ENCODE results near the gene RDH5. TPM values are rescaled to one million over a fixed set of nuclear protein-coding genes. Genes with fewer than 3 reads are reported as not detected.

Gene RDH5
- total RNA-seq, 2 donors from 2014 or later = 12.9 to 13.8 TPM

DNA sequence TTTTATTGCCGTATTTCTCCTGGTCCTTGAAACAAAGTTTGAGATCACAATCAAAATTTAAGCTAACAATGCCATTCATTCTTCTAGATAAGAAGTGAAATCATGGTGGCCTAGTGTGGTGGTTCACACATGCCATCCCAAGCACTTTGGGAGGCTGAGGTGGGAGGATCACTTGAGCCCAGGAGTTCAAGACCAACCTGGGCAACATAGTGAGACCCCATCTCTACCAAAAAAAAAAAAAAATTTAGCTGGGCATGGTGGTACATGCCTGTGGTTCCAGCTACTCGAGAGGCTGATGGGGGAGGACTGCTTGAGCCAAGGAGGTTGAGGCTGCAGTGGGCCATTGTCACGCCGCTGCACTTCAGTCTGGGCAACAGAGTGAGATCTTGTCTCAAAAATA is 47.0 kb downstream of the RDH5 start:
- ATAC-seq = no peak
- no peak overlapping the region for H3K4me3 Mint-ChIP-seq
- no peaks in the 10 kb centered on the region for H3K9me3 ChIP-seq (ENCODE audit: control insufficient read depth, low read length, poor library complexity, severe bottlenecking)
- peaks cover 3% of the 10 kb centered on the region for H3K36me3 Mint-ChIP-seq (ENCODE audit: low read depth)
- peak overlapping the region; percentile 27 for H3K27ac Mint-ChIP-seq
- no peaks in the 10 kb centered on the region for H3K27me3 Mint-ChIP-seq
- no peak for DNase-seq
- H3K4me1 Mint-ChIP-seq = peaks cover 13% of the 10 kb centered on the region

- H3K27ac Mint-ChIP-seq = peak overlapping the region; percentile 67
- H3K4me1 Mint-ChIP-seq = peaks cover 13% of the 10 kb centered on the region
- ATAC-seq (no peak), DNase-seq (no peak)
- no peaks in the 10 kb centered on the region for H3K27me3 Mint-ChIP-seq
- no peaks in the 10 kb centered on the region for H3K9me3 ChIP-seq (ENCODE audit: control insufficient read depth, low read length, poor library complexity, severe bottlenecking)
- no peak overlapping the region for H3K4me3 Mint-ChIP-seq
- peaks cover 5% of the 10 kb centered on the region for H3K36me3 Mint-ChIP-seq (ENCODE audit: low read depth)
Observed at GRCh38 chr12:55771736-55772135, 51.5 kb downstream of the RDH5 start.

Other genes starting within 250 kb of the RDH5 start
- gene OR6C68, start 228.0 kb upstream of the RDH5 start, total RNA-seq = not detected
- not detected for gene OR6C4, start 170.8 kb upstream of the RDH5 start, total RNA-seq
- gene OR2AP1, start 147.9 kb upstream of the RDH5 start, total RNA-seq = under 1 TPM in 1 of 2 donors, not detected in 1; 0.30 TPM
- not detected for gene OR10P1, start 83.5 kb upstream of the RDH5 start, total RNA-seq
- gene ITGA7, start 12.5 kb upstream of the RDH5 start, total RNA-seq = 1 to 10 TPM in 1 of 2 donors, under 1 TPM in 1; 0.70 to 1.4 TPM
- 10 to 100 TPM; 41.1 to 42.0 TPM for gene BLOC1S1, start 4.3 kb upstream of the RDH5 start, total RNA-seq
- 10 to 100 TPM; 83.3 to 83.9 TPM for gene CD63, start 8.6 kb downstream of the RDH5 start, total RNA-seq
- 1 to 10 TPM; 6.7 to 9.5 TPM for gene GDF11, start 22.7 kb downstream of the RDH5 start, total RNA-seq
- gene SARNP, start 97.3 kb downstream of the RDH5 start, total RNA-seq = 10 to 100 TPM; 37.3 to 38.5 TPM
- 10 to 100 TPM; 16.3 to 20.5 TPM for gene ORMDL2, start 97.6 kb downstream of the RDH5 start, total RNA-seq
- 10 to 100 TPM; 15.2 to 20.5 TPM for gene DNAJC14, start 109.2 kb downstream of the RDH5 start, total RNA-seq
- gene MMP19, start 122.5 kb downstream of the RDH5 start, total RNA-seq = not detected
- 10 to 100 TPM; 21.9 to 23.3 TPM for gene PYM1, start 207.5 kb downstream of the RDH5 start, total RNA-seq
- 1,000 to 10,000 TPM in 1 of 2 donors, 100 to 1,000 TPM in 1; 870 to 1,080 TPM for gene DGKA, start 210.8 kb downstream of the RDH5 start, total RNA-seq
- under 1 TPM in 1 of 2 donors, not detected in 1; 0.63 TPM for gene PMEL, start 245.6 kb downstream of the RDH5 start, total RNA-seq
- gene CDK2, start 246.4 kb downstream of the RDH5 start, total RNA-seq = 10 to 100 TPM; 12.2 to 18.7 TPM

Data from T-helper 17 cell (primary cell).